ENCODE results near the gene MAPK4.

Gene MAPK4

DNA sequence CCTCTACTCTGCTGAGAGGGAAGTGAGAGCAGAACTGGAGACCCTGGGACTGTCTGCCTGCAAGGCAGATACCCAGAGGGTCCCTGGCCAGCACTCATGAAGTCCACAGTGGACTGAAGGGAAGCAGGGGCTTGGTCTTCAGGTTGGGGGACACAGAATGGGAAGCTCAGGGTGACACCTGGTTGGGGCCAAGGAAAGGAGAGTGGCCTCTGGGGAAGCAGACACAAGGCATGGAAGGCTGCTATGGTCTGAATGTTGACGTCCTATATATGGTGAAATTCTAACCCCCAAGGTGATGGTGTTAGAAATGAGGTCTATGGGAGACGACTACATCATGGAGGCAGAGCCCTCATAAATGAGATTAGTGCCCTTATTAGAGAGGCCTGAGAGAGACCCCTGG, 190.7 kb downstream of the MAPK4 start:
- H3K27me3 ChIP-seq (ENCODE audit: insufficient read depth, low read length, poor library complexity, severe bottlenecking) = no peaks in the 10 kb centered on the region
- no peaks in the 10 kb centered on the region for H3K79me2 ChIP-seq (ENCODE audit: insufficient read depth, low read length)
- H3K4me3 ChIP-seq (ENCODE audit: low read length, poor library complexity, severe bottlenecking) = no peak overlapping the region
- H2AFZ ChIP-seq (ENCODE audit: low read length) = no peak overlapping the region
- H3K4me2 ChIP-seq (ENCODE audit: low read depth, low read length, poor library complexity, severe bottlenecking) = no peak overlapping the region
- H3F3A ChIP-seq (ENCODE audit: low read depth) = no peaks in the 10 kb centered on the region
- TF ChIP-seq, protein P1, sequence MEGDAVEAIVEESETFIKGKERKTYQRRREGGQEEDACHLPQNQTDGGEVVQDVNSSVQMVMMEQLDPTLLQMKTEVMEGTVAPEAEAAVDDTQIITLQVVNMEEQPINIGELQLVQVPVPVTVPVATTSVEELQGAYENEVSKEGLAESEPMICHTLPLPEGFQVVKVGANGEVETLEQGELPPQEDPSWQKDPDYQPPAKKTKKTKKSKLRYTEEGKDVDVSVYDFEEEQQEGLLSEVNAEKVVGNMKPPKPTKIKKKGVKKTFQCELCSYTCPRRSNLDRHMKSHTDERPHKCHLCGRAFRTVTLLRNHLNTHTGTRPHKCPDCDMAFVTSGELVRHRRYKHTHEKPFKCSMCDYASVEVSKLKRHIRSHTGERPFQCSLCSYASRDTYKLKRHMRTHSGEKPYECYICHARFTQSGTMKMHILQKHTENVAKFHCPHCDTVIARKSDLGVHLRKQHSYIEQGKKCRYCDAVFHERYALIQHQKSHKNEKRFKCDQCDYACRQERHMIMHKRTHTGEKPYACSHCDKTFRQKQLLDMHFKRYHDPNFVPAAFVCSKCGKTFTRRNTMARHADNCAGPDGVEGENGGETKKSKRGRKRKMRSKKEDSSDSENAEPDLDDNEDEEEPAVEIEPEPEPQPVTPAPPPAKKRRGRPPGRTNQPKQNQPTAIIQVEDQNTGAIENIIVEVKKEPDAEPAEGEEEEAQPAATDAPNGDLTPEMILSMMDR (conservative IDR thresholded peaks at IDR 0.05; ENCODE audit: low read length) = no peak
- TF ChIP-seq EZH2phosphoT487 (IDR thresholded peaks at IDR 0.05; ENCODE audit: borderline replicate concordance) = no peak
- H3K4me1 ChIP-seq (ENCODE audit: insufficient read depth, low read length, poor library complexity, severe bottlenecking) = no peaks in the 10 kb centered on the region
- H3K9me2 ChIP-seq (replicated peaks; ENCODE audit: low read depth, low read length) = no peaks in the 10 kb centered on the region
- H3K9ac ChIP-seq (ENCODE audit: low read depth, low read length, poor library complexity, severe bottlenecking) = no peak overlapping the region
- H4K20me1 ChIP-seq (ENCODE audit: insufficient read depth, low read length, poor library complexity, severe bottlenecking) = no peaks in the 10 kb centered on the region
- no peaks in the 10 kb centered on the region for H3K9me3 ChIP-seq (ENCODE audit: insufficient read depth, low read depth, low read length)
- H3K36me3 ChIP-seq (ENCODE audit: insufficient read depth, low read length) = no peaks in the 10 kb centered on the region

DNA sequence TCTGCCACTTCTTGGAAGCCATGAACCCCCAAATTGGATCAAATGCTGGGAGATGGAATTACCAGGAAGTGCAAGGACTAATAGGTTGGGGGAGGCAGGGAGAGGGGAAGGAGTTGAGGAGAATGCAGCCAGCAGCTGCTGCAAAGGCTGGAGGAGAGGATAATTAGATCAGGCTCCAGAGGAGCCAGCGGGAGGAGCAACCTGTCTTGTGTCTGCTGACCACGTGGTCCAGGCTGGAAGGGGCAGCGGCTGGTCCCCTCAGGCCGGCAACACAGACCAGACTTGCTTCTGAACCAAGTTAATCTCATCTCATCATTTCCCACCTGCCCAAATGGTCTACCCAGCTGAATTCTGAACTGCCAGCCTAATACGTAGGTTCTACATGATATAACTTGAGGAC, 191.6 kb downstream of the MAPK4 start:
- H3K27me3 ChIP-seq (ENCODE audit: insufficient read depth, low read length, poor library complexity, severe bottlenecking) = no peaks in the 10 kb centered on the region
- no peak overlapping the region for H3K9ac ChIP-seq (ENCODE audit: low read depth, low read length, poor library complexity, severe bottlenecking)
- H3K36me3 ChIP-seq (ENCODE audit: insufficient read depth, low read length) = no peaks in the 10 kb centered on the region
- no peaks in the 10 kb centered on the region for H3F3A ChIP-seq (ENCODE audit: low read depth)
- H3K4me2 ChIP-seq (ENCODE audit: low read depth, low read length, poor library complexity, severe bottlenecking) = no peak overlapping the region
- H3K9me2 ChIP-seq (replicated peaks; ENCODE audit: low read depth, low read length) = no peaks in the 10 kb centered on the region
- no peaks in the 10 kb centered on the region for H3K4me1 ChIP-seq (ENCODE audit: insufficient read depth, low read length, poor library complexity, severe bottlenecking)
- no peaks in the 10 kb centered on the region for H3K9me3 ChIP-seq (ENCODE audit: insufficient read depth, low read depth, low read length)
- H3K4me3 ChIP-seq (ENCODE audit: low read length, poor library complexity, severe bottlenecking) = no peak overlapping the region
- no peak for TF ChIP-seq EZH2phosphoT487 (IDR thresholded peaks at IDR 0.05; ENCODE audit: borderline replicate concordance)
- TF ChIP-seq, protein P1 (conservative IDR thresholded peaks at IDR 0.05; ENCODE audit: low read length) = no peak
- no peak overlapping the region for H2AFZ ChIP-seq (ENCODE audit: low read length)
- no peaks in the 10 kb centered on the region for H4K20me1 ChIP-seq (ENCODE audit: insufficient read depth, low read length, poor library complexity, severe bottlenecking)
- no peaks in the 10 kb centered on the region for H3K79me2 ChIP-seq (ENCODE audit: insufficient read depth, low read length)

DNA sequence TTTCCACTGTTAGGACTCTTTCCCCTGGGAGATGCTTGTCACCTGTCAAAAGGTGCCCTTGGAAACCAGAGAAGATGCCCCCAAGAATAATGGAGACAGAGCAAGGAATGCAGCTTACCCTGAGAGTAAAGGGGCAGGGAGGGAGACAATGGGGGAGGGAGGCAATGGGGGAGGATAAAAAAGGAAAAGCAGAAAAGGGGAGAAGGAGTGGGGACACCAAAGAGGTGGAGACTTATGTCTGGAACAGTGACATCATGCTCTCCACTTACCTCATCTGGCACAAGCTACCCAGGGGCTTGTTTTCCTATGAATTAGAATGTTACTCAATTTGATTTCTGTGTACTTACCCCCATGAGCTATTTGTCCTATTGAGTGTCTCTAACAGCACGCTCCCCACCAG, 192.1 kb downstream of the MAPK4 start:
- TF ChIP-seq EZH2phosphoT487 (IDR thresholded peaks at IDR 0.05; ENCODE audit: borderline replicate concordance) = no peak
- TF ChIP-seq, protein P1 (conservative IDR thresholded peaks at IDR 0.05; ENCODE audit: low read length) = no peak
- Histone ChIP-seq H3K4me3 (ENCODE audit: low read length, poor library complexity, severe bottlenecking) (no peak overlapping the region), H3K9me3 (ENCODE audit: insufficient read depth, low read depth, low read length) (no peaks in the 10 kb centered on the region), H3K27me3 (ENCODE audit: insufficient read depth, low read length, poor library complexity, severe bottlenecking) (no peaks in the 10 kb centered on the region), H3K4me1 (ENCODE audit: insufficient read depth, low read length, poor library complexity, severe bottlenecking) (no peaks in the 10 kb centered on the region), H2AFZ (ENCODE audit: low read length) (no peak overlapping the region), H3K79me2 (ENCODE audit: insufficient read depth, low read length) (no peaks in the 10 kb centered on the region), H3K9me2 (replicated peaks; ENCODE audit: low read depth, low read length) (no peaks in the 10 kb centered on the region), H3K4me2 (ENCODE audit: low read depth, low read length, poor library complexity, severe bottlenecking) (no peak overlapping the region), H3K36me3 (ENCODE audit: insufficient read depth, low read length) (no peaks in the 10 kb centered on the region), H3F3A (ENCODE audit: low read depth) (no peaks in the 10 kb centered on the region), H4K20me1 (ENCODE audit: insufficient read depth, low read length, poor library complexity, severe bottlenecking) (no peaks in the 10 kb centered on the region), H3K9ac (ENCODE audit: low read depth, low read length, poor library complexity, severe bottlenecking) (no peak overlapping the region)
